GM12801 (cell line): Measurements from ENCODE around the gene VAT1L.

Source experiments
- TF ChIP-seq, protein P1 (sequence below): IDR thresholded peaks from one replicate; pipeline ENCODE4 v1.5.1; 2011; ENCODE audit warnings: control low read depth; ENCODE audit not compliant: insufficient read length; ENCODE audit errors: extremely low read depth

The VAT1L gene

DNA sequence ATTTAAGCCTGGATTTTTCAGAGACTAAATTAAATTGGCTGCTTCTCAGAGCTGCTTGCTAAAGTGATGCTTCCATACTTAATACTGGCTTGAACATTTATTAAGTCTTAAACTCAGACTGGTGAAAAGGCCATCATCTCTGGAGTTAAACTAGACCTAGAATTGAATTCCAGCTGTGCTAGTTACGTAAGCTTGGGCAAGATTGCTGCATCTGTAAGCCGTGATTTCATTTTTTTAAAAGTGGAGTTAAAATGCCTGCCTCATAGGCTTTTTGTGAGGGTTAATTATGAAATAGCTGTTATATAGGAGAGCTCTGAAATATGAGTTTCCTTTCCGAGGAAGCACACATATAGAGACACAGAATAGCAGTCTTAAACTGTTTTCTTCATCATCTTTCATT lies 84.7 kb downstream of the VAT1L start:
- TF ChIP-seq, protein P1, sequence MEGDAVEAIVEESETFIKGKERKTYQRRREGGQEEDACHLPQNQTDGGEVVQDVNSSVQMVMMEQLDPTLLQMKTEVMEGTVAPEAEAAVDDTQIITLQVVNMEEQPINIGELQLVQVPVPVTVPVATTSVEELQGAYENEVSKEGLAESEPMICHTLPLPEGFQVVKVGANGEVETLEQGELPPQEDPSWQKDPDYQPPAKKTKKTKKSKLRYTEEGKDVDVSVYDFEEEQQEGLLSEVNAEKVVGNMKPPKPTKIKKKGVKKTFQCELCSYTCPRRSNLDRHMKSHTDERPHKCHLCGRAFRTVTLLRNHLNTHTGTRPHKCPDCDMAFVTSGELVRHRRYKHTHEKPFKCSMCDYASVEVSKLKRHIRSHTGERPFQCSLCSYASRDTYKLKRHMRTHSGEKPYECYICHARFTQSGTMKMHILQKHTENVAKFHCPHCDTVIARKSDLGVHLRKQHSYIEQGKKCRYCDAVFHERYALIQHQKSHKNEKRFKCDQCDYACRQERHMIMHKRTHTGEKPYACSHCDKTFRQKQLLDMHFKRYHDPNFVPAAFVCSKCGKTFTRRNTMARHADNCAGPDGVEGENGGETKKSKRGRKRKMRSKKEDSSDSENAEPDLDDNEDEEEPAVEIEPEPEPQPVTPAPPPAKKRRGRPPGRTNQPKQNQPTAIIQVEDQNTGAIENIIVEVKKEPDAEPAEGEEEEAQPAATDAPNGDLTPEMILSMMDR, result no peak

DNA sequence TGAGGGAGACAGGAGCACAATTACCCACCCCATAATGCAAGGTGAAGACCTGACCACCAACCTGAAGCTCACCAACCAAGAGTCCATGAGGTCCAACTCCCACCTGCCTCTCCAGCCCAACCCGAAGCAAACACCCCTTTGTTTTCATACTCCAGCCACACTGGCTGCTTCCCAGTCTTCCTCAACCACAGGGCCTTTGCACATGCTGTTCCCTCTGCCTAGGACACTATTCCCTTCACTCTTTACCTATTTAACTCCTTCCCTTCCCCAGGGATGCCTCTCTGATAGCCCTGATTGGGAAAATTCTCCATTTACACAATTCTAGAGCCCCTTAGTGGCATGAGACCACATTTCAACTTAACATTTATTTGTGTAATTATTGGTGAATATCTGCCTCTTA lies 86.0 kb downstream of the VAT1L start:
- TF ChIP-seq, protein P1, result no peak

DNA sequence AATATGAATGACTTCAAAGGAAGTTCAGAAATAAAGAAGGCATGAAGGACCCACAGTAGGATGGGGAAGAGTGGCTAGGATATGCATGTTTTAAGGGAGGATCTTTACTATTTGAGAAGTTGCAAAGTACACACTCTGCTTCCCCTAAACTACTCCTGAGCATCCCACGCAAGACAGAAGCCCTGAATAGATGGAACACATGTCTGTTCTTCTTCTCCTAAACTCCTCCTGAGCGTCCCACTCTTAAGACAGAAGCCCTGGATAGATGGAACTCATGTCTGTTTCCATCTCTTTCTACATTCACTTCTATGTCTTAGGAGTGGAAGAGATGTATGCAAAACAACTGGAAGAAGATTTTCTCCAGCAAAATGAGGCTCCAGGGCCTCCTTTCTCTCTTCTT lies 88.4 kb downstream of the VAT1L start:
- TF ChIP-seq, protein P1, result no peak

DNA sequence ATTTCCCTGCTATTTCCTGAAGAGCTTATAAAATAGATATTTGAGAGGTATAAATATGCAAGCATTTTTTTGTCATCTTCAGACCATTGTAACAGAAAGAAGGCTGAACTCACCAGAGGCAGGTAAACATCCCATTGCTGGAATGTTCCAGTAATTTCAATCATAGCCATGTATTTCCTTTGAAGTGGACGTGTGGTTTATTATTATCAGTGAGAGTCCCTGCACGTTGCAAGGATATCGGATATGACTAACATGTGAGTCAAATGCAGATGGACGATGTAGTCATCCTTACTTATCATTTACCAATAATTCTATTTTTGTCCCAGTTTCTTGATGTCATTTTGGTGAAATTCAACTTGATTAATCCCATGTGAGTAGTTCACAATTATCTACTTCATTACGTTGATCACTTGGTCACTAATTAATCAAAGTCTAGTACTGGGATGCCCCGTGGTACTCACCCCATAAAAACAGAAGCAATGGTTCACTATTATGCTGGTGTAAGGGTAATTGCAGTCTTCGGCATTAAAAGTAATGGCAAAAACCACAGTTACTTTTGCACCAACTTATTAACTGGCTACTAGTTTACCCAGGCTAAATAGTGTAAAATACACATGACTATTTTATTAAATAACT lies 89.5 kb downstream of the VAT1L start:
- TF ChIP-seq, protein P1, result no peak

DNA sequence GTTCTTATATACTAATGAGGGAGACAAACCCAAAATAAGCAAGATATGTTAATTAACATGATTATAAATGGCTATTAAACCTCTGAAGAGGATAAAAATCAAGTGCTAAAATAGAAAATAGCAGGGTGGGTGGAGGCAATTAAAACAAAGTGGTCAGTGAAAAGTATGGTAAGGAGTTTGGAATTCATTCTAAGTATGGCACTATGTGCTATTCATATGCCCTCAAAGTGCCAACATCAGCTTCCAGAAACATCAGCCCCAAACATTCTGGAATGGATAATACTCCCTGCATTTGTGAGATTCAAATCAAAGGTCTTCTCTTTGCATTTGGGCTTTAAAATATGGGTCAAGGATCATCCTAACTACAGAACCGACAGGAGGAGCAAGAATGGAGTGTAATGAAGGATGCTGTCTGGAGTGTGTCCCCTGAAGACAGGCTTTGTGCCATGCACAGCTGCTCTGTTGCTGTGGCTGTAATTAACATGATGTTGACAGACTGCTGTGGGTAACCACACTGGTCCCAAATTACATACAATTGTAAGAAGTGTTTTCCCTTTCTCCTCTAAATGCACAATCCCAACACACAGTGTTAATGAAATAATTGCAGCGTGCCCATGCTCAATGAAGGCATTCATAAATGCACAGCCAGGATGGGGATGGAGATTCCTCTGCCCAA lies 93.1 kb downstream of the VAT1L start:
- TF ChIP-seq, protein P1, result no peak

DNA sequence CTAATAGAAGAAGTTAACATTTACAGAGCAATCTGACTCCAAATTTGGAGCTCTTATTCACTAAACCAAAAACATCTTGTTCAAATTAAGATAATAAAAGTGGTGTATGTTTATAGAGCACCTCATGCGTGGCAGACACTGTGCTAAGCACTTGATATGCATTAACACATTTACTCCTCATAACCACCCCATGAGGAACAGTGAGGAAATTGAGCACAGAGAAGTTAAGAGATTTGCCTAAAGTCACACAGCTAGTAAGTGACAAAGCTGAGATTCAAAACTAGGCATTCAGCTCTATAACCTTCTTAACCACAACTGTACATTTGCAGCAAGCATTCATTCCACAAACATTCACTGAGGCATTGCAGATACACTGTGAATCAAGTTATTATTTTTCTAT lies 94.0 kb downstream of the VAT1L start:
- TF ChIP-seq, protein P1, result no peak

DNA sequence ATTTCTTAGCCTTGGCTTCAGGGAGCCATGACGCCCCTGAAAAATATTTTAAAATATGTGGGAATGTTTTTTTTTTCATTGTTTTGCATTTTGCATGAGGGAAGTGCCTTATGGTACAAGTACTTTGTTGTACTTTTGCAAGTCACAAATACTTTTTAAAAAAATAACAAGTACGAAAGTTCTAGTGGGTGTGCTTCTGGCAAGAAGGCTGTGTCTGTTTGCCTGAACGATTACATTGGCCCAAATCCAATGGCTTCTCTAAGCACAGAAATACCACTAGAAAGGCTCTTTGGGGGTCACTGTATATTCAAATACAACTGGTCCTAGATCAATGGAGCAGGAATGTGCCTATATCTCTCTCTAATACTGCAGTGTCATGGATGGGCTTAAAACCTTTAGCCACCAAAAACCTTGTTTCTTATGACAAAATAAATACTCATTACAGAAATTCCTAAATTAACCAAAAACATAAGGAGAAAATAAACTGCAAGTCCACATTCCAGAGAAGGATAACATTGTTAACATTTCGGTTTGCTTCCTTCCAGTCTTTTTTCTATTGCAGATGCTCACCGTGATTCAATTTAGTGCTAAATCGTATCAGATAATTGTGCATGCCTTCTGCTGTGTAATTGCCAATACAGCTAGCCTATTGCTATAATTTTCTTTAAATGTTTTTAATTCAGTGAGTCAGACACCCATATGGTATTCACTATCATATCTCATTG lies 97.4 kb downstream of the VAT1L start:
- TF ChIP-seq, protein P1, result no peak
